WERI-Rb-1 (cell line): Measurements from ENCODE around the gene PSG4.
"Not testable (repeated sequence)": the region's sequence is repeated elsewhere in the genome, so short reads cannot be mapped to it uniquely, and the experiment has no call there.

ENCODE experiments used
- DNase-seq: peaks from one replicate; pipeline ENCODE4 v3.0.0-alpha.2; 2020
- H3K27ac ChIP-seq: fragments of 250-450 bp; sonication (Bioruptor Pico); 2 replicates; pipeline ENCODE4 v1.5.1; 2020; ENCODE audit warnings: mild to moderate bottlenecking, moderate library complexity
- H3K27me3 ChIP-seq: fragments of 250-450 bp; sonication (Bioruptor Pico); 2 replicates; pipeline ENCODE4 v1.5.1; 2021; ENCODE audit warnings: mild to moderate bottlenecking, low read depth, moderate library complexity; ENCODE audit not compliant: insufficient read depth, severe bottlenecking
- H3K36me3 ChIP-seq: fragments of 250-450 bp; sonication (Bioruptor Pico); 2 replicates; pipeline ENCODE4 v1.5.1; 2020; ENCODE audit warnings: mild to moderate bottlenecking, moderate library complexity
- H3K4me3 ChIP-seq: 2 replicates; pipeline ENCODE4 v1.5.1; 2011; ENCODE audit warnings: low read depth, mild to moderate bottlenecking, control low read depth, low read length
- H3K9me3 ChIP-seq: fragments of 250-450 bp; sonication (Bioruptor Pico); 2 replicates; pipeline ENCODE4 v1.5.1; 2021; ENCODE audit warnings: mild to moderate bottlenecking, moderate library complexity; ENCODE audit not compliant: severe bottlenecking
- TF ChIP-seq, protein P1 (sequence below): IDR thresholded peaks from 2 replicates; pipeline ENCODE4 v1.5.1; 2011; ENCODE audit warnings: low read depth, mild to moderate bottlenecking, control low read depth, inconsistent platforms, low read length

Gene PSG4

DNA sequence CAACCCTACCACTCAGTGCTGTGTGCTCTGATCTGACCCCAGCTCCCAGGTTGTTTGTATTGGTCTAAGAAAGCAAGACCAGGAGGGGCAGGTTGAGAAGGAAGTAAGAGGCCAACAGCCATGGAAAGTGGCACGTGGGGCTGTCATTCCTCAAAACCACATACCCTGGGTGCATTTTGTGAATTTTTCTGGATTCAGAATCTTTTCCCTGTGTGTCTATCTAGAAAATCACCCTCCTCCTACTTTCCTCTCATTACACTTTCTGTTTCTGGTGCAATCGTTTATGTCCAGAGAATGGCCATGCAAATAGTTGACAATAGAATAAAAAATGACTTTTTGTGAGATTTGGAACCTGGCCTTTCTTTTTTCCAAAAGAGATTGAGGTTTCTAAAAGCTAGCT lies 43.2 kb downstream of the PSG4 start:
- not testable (repeated sequence) for H3K4me3 ChIP-seq, H3K36me3 ChIP-seq

DNA sequence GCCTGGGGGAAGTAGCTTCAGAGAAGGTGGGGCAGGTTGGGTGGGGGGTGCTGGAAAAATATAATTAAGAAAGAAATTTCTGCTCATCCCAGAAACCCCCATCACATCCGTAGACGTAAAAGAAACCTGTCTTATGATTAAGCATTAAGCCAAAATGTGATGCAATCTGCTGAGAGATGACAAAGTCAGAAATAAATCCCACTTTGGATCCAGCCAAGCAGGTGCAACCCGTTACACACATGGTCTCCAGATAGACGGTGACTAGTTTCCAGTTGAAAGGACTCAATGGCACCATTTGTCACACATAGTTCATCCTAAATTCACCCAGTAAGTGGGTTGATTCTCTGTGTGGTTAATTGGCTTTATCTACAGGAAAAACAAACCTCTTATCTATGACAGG lies 53.2 kb downstream of the PSG4 start:
- Histone ChIP-seq H3K36me3 (no peaks in the 10 kb centered on the region), H3K9me3 (peaks cover 2% of the 10 kb centered on the region), H3K4me3 (no peak overlapping the region), H3K27ac (no peak overlapping the region), H3K27me3 (peaks cover 27% of the 10 kb centered on the region)
- TF ChIP-seq, protein P1, sequence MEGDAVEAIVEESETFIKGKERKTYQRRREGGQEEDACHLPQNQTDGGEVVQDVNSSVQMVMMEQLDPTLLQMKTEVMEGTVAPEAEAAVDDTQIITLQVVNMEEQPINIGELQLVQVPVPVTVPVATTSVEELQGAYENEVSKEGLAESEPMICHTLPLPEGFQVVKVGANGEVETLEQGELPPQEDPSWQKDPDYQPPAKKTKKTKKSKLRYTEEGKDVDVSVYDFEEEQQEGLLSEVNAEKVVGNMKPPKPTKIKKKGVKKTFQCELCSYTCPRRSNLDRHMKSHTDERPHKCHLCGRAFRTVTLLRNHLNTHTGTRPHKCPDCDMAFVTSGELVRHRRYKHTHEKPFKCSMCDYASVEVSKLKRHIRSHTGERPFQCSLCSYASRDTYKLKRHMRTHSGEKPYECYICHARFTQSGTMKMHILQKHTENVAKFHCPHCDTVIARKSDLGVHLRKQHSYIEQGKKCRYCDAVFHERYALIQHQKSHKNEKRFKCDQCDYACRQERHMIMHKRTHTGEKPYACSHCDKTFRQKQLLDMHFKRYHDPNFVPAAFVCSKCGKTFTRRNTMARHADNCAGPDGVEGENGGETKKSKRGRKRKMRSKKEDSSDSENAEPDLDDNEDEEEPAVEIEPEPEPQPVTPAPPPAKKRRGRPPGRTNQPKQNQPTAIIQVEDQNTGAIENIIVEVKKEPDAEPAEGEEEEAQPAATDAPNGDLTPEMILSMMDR: no peak
- no peak for DNase-seq

More for the DNA sequence above, 43.2 kb downstream of the PSG4 start:
- H3K27ac ChIP-seq, DNase-seq, H3K9me3 ChIP-seq: not testable (repeated sequence)
- H3K27me3 ChIP-seq: peaks cover 13% of the 10 kb centered on the region

DNA sequence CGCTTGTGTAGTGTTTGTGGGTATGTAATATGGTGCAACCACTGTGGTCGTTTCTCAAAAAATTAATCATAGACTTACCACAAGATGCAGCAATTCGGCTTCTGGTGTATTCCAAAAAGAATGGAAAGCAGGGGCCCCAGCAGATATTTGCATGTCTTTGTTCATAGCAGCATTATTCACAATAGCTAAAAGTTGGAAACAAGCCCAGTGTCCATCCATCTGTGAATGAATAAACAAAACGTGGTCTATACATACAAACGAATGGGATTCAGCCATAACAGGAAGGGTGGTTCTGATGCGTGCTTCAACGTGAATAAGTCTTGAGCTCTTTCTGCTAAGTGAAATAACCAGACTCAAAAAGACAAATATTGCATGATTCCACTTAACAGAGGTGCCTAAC lies 55.6 kb downstream of the PSG4 start:
- not testable (repeated sequence) for H3K27ac ChIP-seq, H3K4me3 ChIP-seq, DNase-seq, H3K9me3 ChIP-seq, H3K36me3 ChIP-seq
- H3K27me3 ChIP-seq: peaks cover 26% of the 10 kb centered on the region

- DNase-seq: no peak
- Histone ChIP-seq H3K27ac (no peak overlapping the region), H3K9me3 (no peaks in the 10 kb centered on the region), H3K36me3 (no peaks in the 10 kb centered on the region), H3K4me3 (no peak overlapping the region), H3K27me3 (peaks cover 22% of the 10 kb centered on the region)
- TF ChIP-seq, protein P1: no peak
Measured at GRCh38 chr19:43148233-43148632, 57.2 kb downstream of the PSG4 start.
